GM10248 (cell line): ENCODE results near the gene OSMR.

Source experiments
- CTCF ChIA-PET: fragments of 300-600 bp; sonication (Branson Sonifier 250); formaldehyde crosslinking; extraction: SDS; loops from one replicate; lab custom pipeline; 2021; ENCODE audit warnings: antibody characterized with exemption; lab: Yijun Ruan, JAX
- POLR2A ChIA-PET: fragments of 350-650 bp; sonication (Branson Sonifier 250); formaldehyde crosslinking; extraction: SDS; loops from one replicate; lab custom pipeline; 2020; ENCODE audit warnings: antibody characterized with exemption; lab: Yijun Ruan, JAX
- DNase-seq: peaks from one replicate; pipeline ENCODE4 v3.0.0; 2012; ENCODE audit errors: extremely low spot score
- CTCF ChIP-seq: IDR thresholded peaks from 2 replicates; pipeline ENCODE4 v1.5.1; 2012; ENCODE audit warnings: mild to moderate bottlenecking, low read depth; ENCODE audit errors: extremely low read depth, missing control alignments, control extremely low read depth

The OSMR gene

DNA sequence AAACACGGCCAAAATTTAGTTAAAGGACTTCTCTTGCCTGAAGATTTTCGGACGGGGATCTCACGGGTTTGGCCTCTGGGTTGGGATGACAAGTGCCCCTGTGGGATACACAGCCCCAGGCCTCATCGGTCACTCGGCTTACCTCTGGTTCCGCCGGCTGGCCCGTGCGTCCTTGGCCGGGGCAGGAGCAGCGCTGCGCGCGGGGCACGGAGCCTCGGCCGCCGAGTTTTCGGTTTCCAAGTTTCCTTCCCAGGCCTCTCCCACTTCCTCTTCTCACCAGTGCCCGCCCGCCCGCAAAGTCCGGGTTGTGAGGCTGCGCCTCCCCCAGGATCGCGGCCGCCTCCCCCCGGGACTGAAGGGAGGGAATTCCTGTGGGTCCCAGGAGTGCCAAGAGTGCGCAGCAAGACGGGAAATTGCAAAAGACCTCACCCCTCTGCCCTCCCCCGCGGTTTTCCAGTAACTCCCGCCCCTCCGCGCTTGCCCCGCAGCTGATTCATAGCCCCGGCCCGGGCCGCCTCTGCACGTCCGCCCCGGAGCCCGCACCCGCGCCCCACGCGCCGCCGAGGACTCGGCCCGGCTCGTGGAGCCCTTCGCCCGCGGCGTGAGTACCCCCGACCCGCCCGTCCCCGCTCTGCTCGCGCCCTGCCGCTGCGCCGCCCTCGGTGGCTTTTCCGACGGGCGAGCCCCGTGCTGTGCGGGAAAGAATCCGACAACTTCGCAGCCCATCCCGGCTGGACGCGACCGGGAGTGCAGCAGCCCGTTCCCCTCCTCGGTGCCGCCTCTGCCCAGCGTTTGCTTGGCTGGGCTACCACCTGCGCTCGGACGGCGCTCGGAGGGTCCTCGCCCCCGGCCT, at the start of gene OSMR:
TSS of gene OSMR (plus strand) at position 487 of the 853 bp plus-strand sequence. CDS start 23,033 bp downstream, outside the sequence.
- CTCF ChIA-PET: no interaction called here
- TF ChIP-seq CTCF: no peak
- DNase-seq: peak; percentile 19
- POLR2A ChIA-PET: no interaction called here

- TF ChIP-seq CTCF: no peak
- ChIA-PET CTCF (interaction anchor here (2.2 to 6.7 kb wide), 3 partner anchors 12 to 355 kb away, joined by 7 to 35 read pairs (median 9); no protein-coding TSS in a partner anchor), POLR2A (no interaction called here)
- DNase-seq: no peak
These were observed 49.1 kb upstream of the OSMR start for GRCh38 chr5:38796742-38797108.

DNA sequence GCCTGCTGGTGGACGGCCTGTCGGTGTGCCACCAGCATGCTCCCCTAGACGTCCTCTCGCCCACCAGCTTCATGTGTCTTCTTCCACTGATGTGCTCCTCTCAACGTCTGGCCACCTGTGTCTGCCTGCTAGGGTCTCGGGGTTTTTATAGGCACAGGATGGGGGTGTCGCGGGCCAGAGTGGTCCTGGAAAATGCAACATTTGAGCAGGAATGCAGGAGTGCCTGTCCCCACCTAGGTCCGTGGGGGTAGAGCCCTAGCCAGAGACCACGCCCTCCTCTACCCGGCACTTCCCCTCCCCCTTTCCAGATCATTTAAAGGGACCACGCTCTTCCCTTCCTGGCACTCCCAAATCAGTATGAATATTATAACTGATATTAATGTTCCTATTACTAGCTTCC, 48.0 kb upstream of the OSMR start:
- TF ChIP-seq CTCF: no peak
- no peak for DNase-seq
- POLR2A ChIA-PET: no interaction called here
- CTCF ChIA-PET: interaction anchor here (3.1 to 6.7 kb wide), 2 partner anchors 11 to 16 kb away, joined by 7 to 35 read pairs; no protein-coding TSS in a partner anchor

DNA sequence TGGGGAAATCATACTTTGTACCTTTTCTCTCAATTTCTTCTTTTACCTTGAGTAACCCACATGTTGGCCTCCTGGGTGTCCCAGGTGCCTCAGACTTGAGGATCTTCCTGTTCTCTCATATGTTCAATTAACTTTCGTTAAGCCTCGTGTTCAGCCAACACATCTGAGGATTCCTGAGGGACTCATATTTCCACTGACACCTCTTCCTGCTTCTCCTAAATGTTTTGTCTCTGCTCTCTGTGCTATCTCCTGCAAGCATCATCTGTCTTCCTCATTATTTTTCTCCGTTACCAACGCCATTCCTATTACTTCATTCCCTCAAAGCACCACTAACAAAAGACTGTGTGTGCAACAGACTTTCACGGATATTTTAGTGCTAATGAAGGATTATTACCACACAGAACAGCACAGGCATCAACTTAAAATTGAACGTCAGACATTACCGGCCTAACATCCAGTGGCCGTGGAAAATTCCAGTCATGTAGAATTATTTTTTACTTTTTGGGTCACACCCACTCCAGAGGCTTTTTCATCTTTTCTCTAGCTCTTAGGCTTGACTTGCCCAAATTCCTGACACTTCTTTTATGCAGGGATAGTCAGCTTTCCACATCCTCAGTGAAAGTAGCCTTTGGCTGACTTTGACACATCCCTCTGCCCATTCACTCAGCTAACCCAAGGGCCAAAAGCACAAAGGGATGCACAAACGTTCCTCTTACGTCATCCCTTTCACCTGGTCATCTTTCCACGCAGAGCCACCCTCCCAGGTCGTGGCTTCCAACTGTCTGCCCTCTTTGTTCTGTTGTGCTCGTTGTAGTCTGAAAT, 46.0 kb upstream of the OSMR start:
- TF ChIP-seq CTCF: no peak
- DNase-seq: no peak
- CTCF ChIA-PET: interaction anchor here (0.6 to 6.7 kb wide), 5 partner anchors 9 to 358 kb away, joined by 3 to 35 read pairs (median 3); no protein-coding TSS in a partner anchor
- POLR2A ChIA-PET: no interaction called here

- ChIA-PET CTCF (interaction anchor here (0.6 to 6.7 kb wide), 5 partner anchors 9 to 380 kb away, joined by 3 to 35 read pairs (median 3); no protein-coding TSS in a partner anchor), POLR2A (no interaction called here)
- no peak for DNase-seq
- no peak for TF ChIP-seq CTCF
These were observed 45.3 kb upstream of the OSMR start for GRCh38 chr5:38800515-38800914.

DNA sequence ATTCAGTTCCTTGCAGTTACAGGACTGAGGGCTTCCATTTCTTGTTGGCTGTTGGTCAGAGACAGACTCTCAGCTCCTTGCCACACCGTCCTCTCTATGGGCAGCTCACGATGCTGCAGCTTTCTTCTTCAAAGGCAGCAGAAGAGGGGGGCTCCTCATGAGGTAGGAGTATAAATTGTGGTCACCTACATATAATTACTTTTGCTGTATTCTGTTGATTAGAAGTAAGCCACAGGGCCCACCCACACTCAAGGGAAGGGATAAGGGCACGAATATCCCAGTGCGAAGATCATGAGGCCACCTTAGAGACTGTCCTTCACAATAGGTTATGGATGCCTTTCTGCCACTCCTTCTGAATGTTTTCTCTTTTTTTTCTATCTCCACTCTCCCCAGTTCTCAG, 43.7 kb upstream of the OSMR start:
- ChIA-PET CTCF (interaction anchor here (0.7 to 6.7 kb wide), 3 partner anchors 7 to 19 kb away, joined by 3 to 35 read pairs (median 3); no protein-coding TSS in a partner anchor), POLR2A (no interaction called here)
- no peak for TF ChIP-seq CTCF
- no peak for DNase-seq
